H1 (cell line): ENCODE measurements around the gene FOXD2. TPM values are rescaled to one million over a fixed set of nuclear protein-coding genes. Genes with fewer than 3 reads are reported as not detected.

Experiments
- CTCF ChIA-PET: fragments of 300-600 bp; sonication (Branson Sonifier 250); formaldehyde crosslinking; loops from one replicate; lab custom pipeline; 2021; ENCODE audit not compliant: partially characterized antibody; lab: Charles Lee
- POLR2A ChIA-PET: fragments of 300-600 bp; sonication (Branson Sonifier 250); formaldehyde crosslinking; loops from one replicate; lab custom pipeline; 2021; ENCODE audit warnings: inconsistent platforms; ENCODE audit not compliant: partially characterized antibody; lab: Charles Lee
- DNase-seq, 2 experiments: peaks; one replicate each; pipeline versions ENCODE4 v3.0.0 to v3.0.0-alpha.2; 2010 to 2022; ENCODE audit warnings: low spot score in 2 of 2, low read depth in 1 of 2, mixed read lengths in 1 of 2
- FAIRE-seq: peaks from 2 replicates; lab custom pipeline; 2011; peaks lifted over from hg19 to GRCh38; lab: Jason Lieb, UNC
- H2AFZ ChIP-seq: 2 replicates; pipeline ENCODE4 v1.8.1; 2012; ENCODE audit warnings: low read length, inconsistent platforms
- H2AK5ac ChIP-seq: 2 replicates; pipeline ENCODE4 v1.6.1; 2013; ENCODE audit warnings: low read depth, low read length
- H2BK120ac ChIP-seq: replicated peaks from 2 replicates; pipeline ENCODE3; 2013; ENCODE audit warnings: low read depth, low read length, inconsistent platforms
- H2BK12ac ChIP-seq: 2 replicates; pipeline ENCODE4 v1.6.1; 2013; ENCODE audit warnings: low read depth, low read length
- H2BK15ac ChIP-seq: 2 replicates; pipeline ENCODE4 v1.6.1; 2013; ENCODE audit warnings: low read length
- H2BK20ac ChIP-seq: 2 replicates; pipeline ENCODE4 v1.6.1; 2013; ENCODE audit warnings: low read length
- H2BK5ac ChIP-seq: 2 replicates; pipeline ENCODE4 v1.6.1; 2013; ENCODE audit warnings: low read depth, low read length
- H3K14ac ChIP-seq: 2 replicates; pipeline ENCODE4 v1.6.1; 2013; ENCODE audit warnings: inconsistent platforms; ENCODE audit not compliant: insufficient read length
- H3K18ac ChIP-seq: 2 replicates; pipeline ENCODE4 v1.6.1; 2013; ENCODE audit warnings: low read length; ENCODE audit errors: extremely low read depth
- H3K23ac ChIP-seq: 2 replicates; pipeline ENCODE4 v1.6.1; 2013; ENCODE audit warnings: inconsistent platforms; ENCODE audit not compliant: insufficient read length
- H3K23me2 ChIP-seq: 2 replicates; pipeline ENCODE4 v1.6.1; 2013; ENCODE audit warnings: low read depth, low read length
- H3K27ac ChIP-seq: 2 replicates; pipeline ENCODE4 v1.6.1; 2011; ENCODE audit warnings: low read depth, low read length, inconsistent platforms
- H3K27me3 ChIP-seq, 4 experiments: replicated peaks in 1 of 4; 1 replicate in 1 of 4; 2 replicates in 3 of 4; pipeline versions ENCODE4 v1.6.1 to v1.8.1; 2011 to 2013; ENCODE audit warnings: low read length in 3 of 4, mild to moderate bottlenecking in 3 of 4, inconsistent platforms in 2 of 4, mixed read lengths in 2 of 4, moderate library complexity in 1 of 4; ENCODE audit not compliant: control insufficient read depth in 3 of 4, insufficient read depth in 3 of 4; ENCODE audit errors: extremely low read depth in 1 of 4
- H3K36me3 ChIP-seq, 4 experiments: 2 replicates each; pipeline versions ENCODE4 v1.6.1 to v1.8.1; 2011 to 2013; ENCODE audit warnings: mild to moderate bottlenecking in 4 of 4, low read length in 3 of 4, moderate library complexity in 2 of 4, control low read depth in 1 of 4, inconsistent platforms in 1 of 4; ENCODE audit not compliant: insufficient read depth in 4 of 4, control insufficient read depth in 2 of 4
- H3K4ac ChIP-seq: replicated peaks from 2 replicates; pipeline ENCODE3; 2013; ENCODE audit warnings: low read length, low read depth, mixed read lengths, inconsistent platforms; ENCODE audit not compliant: insufficient read length
- H3K4me1 ChIP-seq, 4 experiments: replicated peaks in 1 of 4; 1 replicate in 1 of 4; 2 replicates in 3 of 4; pipeline versions ENCODE4 v1.6.1 to v1.8.1; 2011 to 2013; ENCODE audit warnings: low read length in 3 of 4, inconsistent platforms in 2 of 4, mixed read lengths in 1 of 4; ENCODE audit not compliant: insufficient read depth in 4 of 4, control insufficient read depth in 3 of 4
- H3K4me2 ChIP-seq, 2 experiments: 2 replicates each; pipeline versions ENCODE4 v1.6.1 to v1.8.1; 2011 to 2013; ENCODE audit warnings: low read depth in 2 of 2, low read length in 2 of 2, control low read depth in 1 of 2, inconsistent platforms in 1 of 2, mild to moderate bottlenecking in 1 of 2; ENCODE audit not compliant: insufficient read depth in 1 of 2
- H3K4me3 ChIP-seq, 4 experiments: fragments of 200-600, 300-600 bp in 1 of 4; sonication (generic), shearing (Covaris generic), sonication (Bioruptor Twin) in 1 of 4; 2 replicates each; pipeline versions ENCODE4 v1.5.1 to v1.8.1; 2011 to 2016; ENCODE audit warnings: low read length in 4 of 4, low read depth in 3 of 4, control low read depth in 2 of 4, inconsistent platforms in 2 of 4, mild to moderate bottlenecking in 2 of 4, mixed read lengths in 1 of 4, moderate library complexity in 1 of 4; ENCODE audit not compliant: insufficient read depth in 2 of 4; ENCODE audit errors: extremely low read depth in 1 of 4
- H3K56ac ChIP-seq: replicated peaks from 2 replicates; pipeline ENCODE3; 2013; ENCODE audit warnings: low read depth, mild to moderate bottlenecking, mixed read lengths, low read length, inconsistent platforms; ENCODE audit not compliant: insufficient read length
- H3K79me1 ChIP-seq: 2 replicates; pipeline ENCODE4 v1.6.1; 2013; ENCODE audit warnings: low read depth, low read length, control low read depth
- H3K79me2 ChIP-seq, 2 experiments: 2 replicates each; pipeline versions ENCODE4 v1.6.1 to v1.8.1; 2012 to 2013; ENCODE audit warnings: low read length in 2 of 2, mild to moderate bottlenecking in 2 of 2, inconsistent platforms in 1 of 2; ENCODE audit not compliant: insufficient read depth in 2 of 2, control insufficient read depth in 1 of 2
- H3K9ac ChIP-seq, 4 experiments: replicated peaks in 1 of 4; 1 replicate in 1 of 4; 2 replicates in 3 of 4; pipeline versions ENCODE4 v1.6.1 to v1.8.1; 2011 to 2013; ENCODE audit warnings: low read depth in 3 of 4, low read length in 3 of 4, control low read depth in 2 of 4, mild to moderate bottlenecking in 2 of 4, moderate library complexity in 2 of 4, inconsistent platforms in 1 of 4; ENCODE audit errors: extremely low read depth in 1 of 4
- H3K9me3 ChIP-seq, 2 experiments: 2 replicates each; pipeline versions ENCODE4 v1.6.1 to v1.8.1; 2012 to 2013; ENCODE audit warnings: mild to moderate bottlenecking in 2 of 2, moderate library complexity in 2 of 2, control low read depth in 1 of 2, inconsistent platforms in 1 of 2, low read depth in 1 of 2, low read length in 1 of 2, mixed read lengths in 1 of 2; ENCODE audit not compliant: insufficient read depth in 2 of 2
- H4K20me1 ChIP-seq, 2 experiments: replicated peaks in 1 of 2; 2 replicates each; pipeline versions ENCODE3 to v1.8.1; 2011 to 2013; ENCODE audit warnings: inconsistent platforms in 2 of 2, low read length in 2 of 2, mild to moderate bottlenecking in 1 of 2; ENCODE audit not compliant: insufficient read depth in 2 of 2, control insufficient read depth in 1 of 2
- H4K5ac ChIP-seq: 2 replicates; pipeline ENCODE4 v1.6.1; 2013; ENCODE audit warnings: low read length, low read depth, mixed read lengths, inconsistent platforms; ENCODE audit not compliant: insufficient read length
- H4K8ac ChIP-seq: 2 replicates; pipeline ENCODE4 v1.8.0; 2013; ENCODE audit warnings: mild to moderate bottlenecking, moderate library complexity, low read length, inconsistent platforms; ENCODE audit not compliant: insufficient read depth; ENCODE audit errors: extremely low read depth
- H4K91ac ChIP-seq: replicated peaks from 2 replicates; pipeline ENCODE3; 2013; ENCODE audit warnings: low read length, mixed read lengths, inconsistent platforms; ENCODE audit not compliant: insufficient read length
- CBX8 ChIP-seq: fragments of 300-800, 300-1000 bp; sonication (generic); IDR thresholded peaks from 2 replicates; pipeline ENCODE4 v1.7.1; 2016; ENCODE audit warnings: low read depth, low read length, borderline replicate concordance
- EZH2 ChIP-seq: fragments of 200-600 bp; sonication (generic); IDR thresholded peaks from 2 replicates; pipeline ENCODE4 v1.7.1; 2012; ENCODE audit warnings: low read depth, mild to moderate bottlenecking, moderate library complexity, low read length, inconsistent platforms; ENCODE audit not compliant: severe bottlenecking
- FOSL1 ChIP-seq: IDR thresholded peaks from 2 replicates; pipeline ENCODE4 v1.6.1; 2011; ENCODE audit warnings: mild to moderate bottlenecking, low read depth, low read length, moderate library complexity; ENCODE audit not compliant: insufficient read depth
- HDAC6 ChIP-seq: IDR thresholded peaks from one replicate; pipeline ENCODE4 v1.7.1; 2012; ENCODE audit warnings: low read depth, mild to moderate bottlenecking, inconsistent platforms, low read length, moderate library complexity
- RAD21 ChIP-seq, 2 experiments: IDR thresholded peaks in 1 of 2; conservative IDR thresholded peaks in 1 of 2; 2 replicates each; pipeline ENCODE4 v1.6.1; 2011; ENCODE audit warnings: low read depth in 2 of 2, low read length in 2 of 2, improper control_type of control experiment in 1 of 2, inconsistent platforms in 1 of 2, mild to moderate bottlenecking in 1 of 2, moderate library complexity in 1 of 2
- RXRA ChIP-seq: IDR thresholded peaks from 2 replicates; pipeline ENCODE4 v1.6.1; 2011; ENCODE audit warnings: low read depth, mild to moderate bottlenecking, low read length, moderate library complexity; ENCODE audit not compliant: insufficient read depth
- ZNF274 ChIP-seq: IDR thresholded peaks from 2 replicates; pipeline ENCODE4 v1.7.0; 2012; ENCODE audit warnings: low read length, borderline replicate concordance; ENCODE audit errors: extremely low read depth
- WGBS, 2 experiments: shearing (Covaris generic) in 1 of 2; methylation state at CpG; one replicate each; pipeline versions ENCODE4 v1.1.6 to v1.1.7; 2013 to 2015; ENCODE audit warnings: low lambda C conversion rate in 2 of 2, mixed read lengths in 2 of 2, inconsistent platforms in 1 of 2, low coverage in 1 of 2, missing lambda C conversion rate in 1 of 2; ENCODE audit not compliant: insufficient replicate concordance in 2 of 2, insufficient coverage in 1 of 2, insufficient read length in 1 of 2; ENCODE audit errors: extremely low coverage in 1 of 2, missing lambda C conversion rate in 1 of 2; 5-methylcytosine and 5-hydroxymethylcytosine counted together
- polyA plus RNA-seq, 7 experiments: library from polyadenylated mRNA; depleted of rRNA in 3 of 7; stranded (reverse) in 5 of 7; unstranded in 2 of 7; fragments of >200 nt in 5 of 7; fragments of 200-250 nt in 2 of 7; gene quantifications; 1 replicate in 5 of 7; 2 replicates in 1 of 7; 4 replicates in 1 of 7; pipeline versions ENCODE4 v1.2.1 to v1.2.3, GENCODE V29; 2011 to 2013; ENCODE audit warnings: missing spikeins in 2 of 7, mixed read lengths in 2 of 7
- total RNA-seq: library from RNA; stranded (reverse); fragmentation: NEBNext Ultra II Directional; extraction: Animal tissue kit (Norgen Biotek cat#: 25700); gene quantifications from 2 replicates; pipeline ENCODE4 v1.2.1, GENCODE V29; 2021

The FOXD2 gene
- total and polyA plus RNA-seq, 2 of the 8 experiments (the other 6 are each of a cell fraction or from before 2014, with no cell fraction given) = not detected

DNA sequence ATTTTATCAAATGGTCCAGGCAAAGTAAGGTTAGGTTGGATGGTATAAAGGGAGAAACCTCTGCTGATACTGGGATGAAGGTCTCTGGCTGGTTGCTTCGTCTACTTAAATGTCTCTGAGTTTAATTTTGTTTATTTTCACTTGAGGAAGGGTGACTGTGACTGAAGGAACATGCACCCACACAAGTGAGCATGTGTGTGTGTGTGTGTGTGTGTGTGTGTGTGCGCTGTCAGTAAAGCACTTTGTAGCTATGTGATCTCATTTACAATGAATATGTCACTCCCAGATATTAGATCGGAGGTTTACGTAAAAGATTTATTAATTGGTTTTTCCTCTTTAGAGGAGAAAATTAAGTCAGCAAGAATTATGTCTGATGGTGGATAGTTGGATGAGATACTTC lies 4.4 kb downstream of the FOXD2 start:
- CTCF ChIA-PET = interaction anchor here (0.7 to 3.5 kb wide), 12 partner anchors 7 to 269 kb away, joined by 3 to 40 read pairs (median 4); no protein-coding TSS in a partner anchor
- Histone ChIP-seq H3K36me3 (peaks cover 0 to 10% (median 0%) of the 10 kb centered on the region in 4 experiments; a peak in 1 of 8 replicates), H2AK5ac (no peak overlapping the region), H3K23me2 (peaks cover 12% of the 10 kb centered on the region; the same call in 1 of the 2 replicates), H3K9me3 (no peaks in the 10 kb centered on the region; a peak in 1 of 4 replicates), H3K4me2 (no peak overlapping the region), H3K23ac (no peak overlapping the region), H3K56ac (no peak overlapping the region), H3K18ac (no peak overlapping the region), H2BK20ac (0 out of 2 replicates have a peak overlapping the region, but pooled peaks have one; percentile 32), H4K5ac (no peak overlapping the region), H3K79me2 (no peaks in the 10 kb centered on the region), H2BK120ac (no peak overlapping the region), H2BK5ac (no peak overlapping the region), H2AFZ (no peak overlapping the region), H2BK12ac (no peak overlapping the region), H2BK15ac (no peak overlapping the region), H3K4ac (no peak overlapping the region), H4K91ac (no peak overlapping the region), H3K9ac (no peak overlapping the region), H4K8ac (no peak overlapping the region), H3K4me1 (peaks cover 10 to 33% (median 21%) of the 10 kb centered on the region in 4 experiments), H3K27me3 (peaks cover 93 to 99% (median 97%) of the 10 kb centered on the region in 4 experiments), H3K79me1 (no peaks in the 10 kb centered on the region), H3K14ac (no peak overlapping the region), H3K27ac (no peak overlapping the region), H4K20me1 (peaks cover 14 to 23% of the 10 kb centered on the region in 2 experiments), H3K4me3 (no peak overlapping the region)
- TF ChIP-seq FOSL1 = no peak
- TF ChIP-seq CBX8 = peak; percentile 9; the same call in 1 of the 2 replicates
- TF ChIP-seq RXRA = no peak
- TF ChIP-seq HDAC6 = no peak
- no peak for TF ChIP-seq EZH2
- TF ChIP-seq ZNF274 = no peak
- TF ChIP-seq RAD21 (IDR thresholded peaks at IDR 0.05 in 1 of 2, conservative IDR thresholded peaks at IDR 0.05 in 1 of 2; ENCODE audit: low read depth in 2 of 2, low read length in 2 of 2) = no peak
- DNase-seq (no peak), FAIRE-seq (no peak)
- 52% methylated on average over 4 of the region's 4 CpGs; no CpG with 5 or more reads in 1 of the 2 experiments for WGBS, 2 experiments
- POLR2A ChIA-PET = no interaction called here
